GM12878 (cell line): ENCODE results near the gene ASIC1. TPM values are rescaled to one million over a fixed set of nuclear protein-coding genes. Genes with fewer than 3 reads are reported as not detected.

Experiments
- ASH2L ChIP-seq: fragments of 300-600, 200-600 bp; sonication (generic); IDR thresholded peaks from 2 replicates; pipeline ENCODE4 v1.6.1; 2017; ENCODE audit warnings: low read depth, mild to moderate bottlenecking, borderline replicate concordance
- BMI1 ChIP-seq: fragments of 450-650 bp; IDR thresholded peaks from 2 replicates; pipeline ENCODE4 v1.6.1; 2016; ENCODE audit warnings: mild to moderate bottlenecking, moderate library complexity, borderline replicate concordance
- CHD2 ChIP-seq: IDR thresholded peaks from 2 replicates; pipeline ENCODE4 v1.6.1; 2011; ENCODE audit warnings: low read depth, low read length, improper control_type of control experiment, borderline replicate concordance
- CREB1 ChIP-seq: IDR thresholded peaks from 2 replicates; pipeline ENCODE4 v1.6.1; 2012; ENCODE audit warnings: low read depth, mild to moderate bottlenecking, inconsistent platforms
- EGR1 ChIP-seq, 2 experiments: IDR thresholded peaks; 1 replicate in 1 of 2; 2 replicates in 1 of 2; pipeline ENCODE4 v1.6.1; 2011 to 2012; ENCODE audit warnings: low read depth in 2 of 2, low read length in 2 of 2, borderline replicate concordance in 1 of 2, mild to moderate bottlenecking in 1 of 2, moderate library complexity in 1 of 2
- HCFC1 ChIP-seq: fragments of 150-350 bp; IDR thresholded peaks from 2 replicates; pipeline ENCODE4 v1.6.1; 2014; ENCODE audit warnings: low read length
- IKZF1 ChIP-seq: fragments of 450-650 bp; conservative IDR thresholded peaks from 2 replicates; pipeline ENCODE4 v1.6.1; 2017; ENCODE audit warnings: antibody characterized with exemption, mild to moderate bottlenecking
- MEF2B ChIP-seq: fragments of 450-650 bp; IDR thresholded peaks from 2 replicates; pipeline ENCODE4 v1.6.1; 2018; ENCODE audit warnings: mild to moderate bottlenecking, moderate library complexity; ENCODE audit not compliant: partially characterized antibody, poor library complexity, severe bottlenecking
- MXI1 ChIP-seq: fragments of 150-350 bp; IDR thresholded peaks from 2 replicates; pipeline ENCODE4 v1.6.1; 2011; ENCODE audit warnings: low read depth, mild to moderate bottlenecking, inconsistent platforms, low read length, improper control_type of control experiment
- NBN ChIP-seq: fragments of 450-650 bp; IDR thresholded peaks from 2 replicates; pipeline ENCODE4 v1.6.1; 2016
- NRF1 ChIP-seq: conservative IDR thresholded peaks from 2 replicates; pipeline ENCODE4 v1.6.1; 2011; ENCODE audit warnings: mild to moderate bottlenecking, low read depth, low read length, improper control_type of control experiment
- PAX5 ChIP-seq: IDR thresholded peaks from 2 replicates; pipeline ENCODE4 v1.6.1; 2011; ENCODE audit warnings: low read depth, low read length, borderline replicate concordance
- POLR2AphosphoS2 ChIP-seq: IDR thresholded peaks from 2 replicates; pipeline ENCODE4 v1.6.1; 2011; ENCODE audit warnings: low read depth, mild to moderate bottlenecking, low read length, improper control_type of control experiment, moderate library complexity
- RELA ChIP-seq: fragments of 450-650 bp; IDR thresholded peaks from 2 replicates; pipeline ENCODE4 v1.8.0; 2014; ENCODE audit warnings: borderline replicate concordance; ENCODE audit not compliant: partially characterized antibody
- SMAD5 ChIP-seq: IDR thresholded peaks from 2 replicates; pipeline ENCODE4 v1.6.1; 2016; ENCODE audit warnings: antibody characterized with exemption, low read depth
- SMC3 ChIP-seq: IDR thresholded peaks from 2 replicates; pipeline ENCODE4 v1.6.1; 2011; ENCODE audit warnings: low read length, improper control_type of control experiment, borderline replicate concordance
- STAT1 ChIP-seq: fragments of 450-650 bp; conservative IDR thresholded peaks from 2 replicates; pipeline ENCODE4 v1.6.1; 2014; ENCODE audit warnings: antibody characterized with exemption, mild to moderate bottlenecking
- TCF3 ChIP-seq: IDR thresholded peaks from 2 replicates; pipeline ENCODE4 v1.6.1; 2012; ENCODE audit warnings: low read depth, mild to moderate bottlenecking, low read length, borderline replicate concordance; ENCODE audit not compliant: insufficient read depth
- YY1 ChIP-seq: IDR thresholded peaks from 2 replicates; pipeline ENCODE4 v1.6.1; 2011; ENCODE audit warnings: low read depth, mild to moderate bottlenecking, low read length
- ZNF274 ChIP-seq: IDR thresholded peaks from one replicate; pipeline ENCODE4 v1.8.0; 2011; ENCODE audit not compliant: insufficient read length, insufficient read depth
- ZZZ3 ChIP-seq: IDR thresholded peaks from 2 replicates; pipeline ENCODE4 v1.6.1; 2011; ENCODE audit warnings: low read depth; ENCODE audit not compliant: control insufficient read depth, insufficient read length
- polyA plus RNA-seq, 11 experiments: library from polyadenylated mRNA; depleted of rRNA in 4 of 11; unstranded in 6 of 11; stranded (reverse) in 5 of 11; fragments of >200 nt; fragmentation: Nextera tagmentation in 4 of 11; fragmentation: Illumina TruSeq in 1 of 11; extraction: Ambion mirVana in 4 of 11; extraction: Trizol in 1 of 11; gene quantifications; 1 replicate in 1 of 11; 2 replicates in 10 of 11; pipeline versions ENCODE4 v1.2.1 to v1.2.3, GENCODE V29; 2011 to 2016; ENCODE audit warnings: inconsistent platforms in 2 of 11, missing spikeins in 2 of 11, low read depth in 1 of 11
- total RNA-seq, 4 experiments: library from RNA; depleted of rRNA in 3 of 4; stranded (reverse); fragments of >200 nt in 3 of 4; fragmentation: Illumina TruSeq in 1 of 4; extraction: Trizol in 1 of 4; gene quantifications; 2 replicates each; pipeline versions ENCODE4 v1.2.1 to v1.2.3, GENCODE V29; 2013 to 2021
- TF ChIP-seq, protein P1 (sequence below): fragments of 450-650 bp; IDR thresholded peaks from 2 replicates; pipeline ENCODE4 v1.6.1; 2016; ENCODE audit warnings: mild to moderate bottlenecking
- TF ChIP-seq, protein P2 (sequence below): fragments of 450-650 bp; IDR thresholded peaks from 2 replicates; pipeline ENCODE4 v1.6.1; 2017; ENCODE audit warnings: low read depth, mild to moderate bottlenecking, moderate library complexity
- TF ChIP-seq, protein P3 (sequence below): fragments of 450-650 bp; IDR thresholded peaks from 2 replicates; pipeline ENCODE4 v1.6.1; 2017; ENCODE audit warnings: mild to moderate bottlenecking, moderate library complexity

The ASIC1 gene
- total and polyA plus RNA-seq, 10 of the 15 experiments (the other 5 are each of a cell fraction or from before 2014, with no cell fraction given): 0.02 to 0.28 (median 0.21) TPM; not detected in 4

DNA sequence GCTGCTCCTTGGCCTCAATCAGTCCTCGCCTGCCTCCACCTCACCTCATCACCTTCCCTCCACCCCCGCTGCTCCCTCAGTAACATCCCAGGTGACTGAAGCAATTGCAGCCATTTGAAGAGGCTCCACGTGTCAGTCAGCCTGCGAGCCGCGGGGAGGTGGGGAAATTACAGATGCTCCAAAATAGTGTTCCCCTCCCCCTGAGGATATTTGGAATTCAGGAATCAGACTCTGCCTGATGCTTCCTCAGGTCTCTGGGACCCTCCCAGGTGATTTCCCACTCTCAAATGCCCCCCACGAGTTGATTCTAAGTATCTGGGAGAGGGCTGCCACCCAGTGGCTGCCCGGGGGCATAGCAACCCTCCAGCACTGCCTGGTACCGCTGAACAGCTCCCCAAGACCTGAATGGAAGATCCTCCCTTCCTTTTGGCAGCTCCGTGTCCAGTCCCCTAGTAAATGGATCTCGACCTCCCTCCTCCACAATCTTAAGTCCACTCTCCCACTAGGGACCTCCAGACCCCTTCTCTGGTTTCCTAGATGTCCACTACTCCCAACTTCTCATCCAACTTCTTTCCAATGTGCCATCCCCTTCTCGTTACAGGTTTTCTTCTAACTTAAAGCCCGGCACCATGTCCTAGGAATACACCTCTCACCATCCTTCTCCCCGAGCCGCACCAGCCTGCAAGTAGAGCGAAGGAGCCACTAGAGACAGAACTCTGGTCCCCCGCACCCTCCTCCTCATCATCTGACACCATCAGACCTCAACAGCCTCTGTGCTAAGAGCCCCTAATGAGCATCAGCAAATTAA lies 1.4 kb upstream of the ASIC1 start (continued):
- TF ChIP-seq MEF2B (no peak), POLR2AphosphoS2 (no peak), SMAD5 (no peak), MXI1 (no peak), NBN (0 out of 2 replicates have a peak, but pooled peaks have one; percentile 34), IKZF1 (peak; percentile 41; the same call in 1 of the 2 replicates), ZZZ3 (no peak), HCFC1 (0 out of 2 replicates have a peak, but pooled peaks have one; percentile 21), CREB1 (no peak), RELA (peak; percentile 70), TCF3 (no peak), ASH2L (no peak), BMI1 (no peak), CHD2 (no peak), PAX5 (no peak), ZNF274 (no peak), EGR1 (IDR thresholded peaks at IDR 0.05; ENCODE audit: borderline replicate concordance in 1 of 2, low read depth in 2 of 2, low read length in 2 of 2) (no peak), SMC3 (peak; percentile 75), YY1 (peak; percentile 52; the same call in 1 of the 2 replicates), NRF1 (no peak), STAT1 (no peak)
- TF ChIP-seq, protein P1, sequence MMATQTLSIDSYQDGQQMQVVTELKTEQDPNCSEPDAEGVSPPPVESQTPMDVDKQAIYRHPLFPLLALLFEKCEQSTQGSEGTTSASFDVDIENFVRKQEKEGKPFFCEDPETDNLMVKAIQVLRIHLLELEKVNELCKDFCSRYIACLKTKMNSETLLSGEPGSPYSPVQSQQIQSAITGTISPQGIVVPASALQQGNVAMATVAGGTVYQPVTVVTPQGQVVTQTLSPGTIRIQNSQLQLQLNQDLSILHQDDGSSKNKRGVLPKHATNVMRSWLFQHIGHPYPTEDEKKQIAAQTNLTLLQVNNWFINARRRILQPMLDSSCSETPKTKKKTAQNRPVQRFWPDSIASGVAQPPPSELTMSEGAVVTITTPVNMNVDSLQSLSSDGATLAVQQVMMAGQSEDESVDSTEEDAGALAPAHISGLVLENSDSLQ: peak; percentile 79
- TF ChIP-seq, protein P2, sequence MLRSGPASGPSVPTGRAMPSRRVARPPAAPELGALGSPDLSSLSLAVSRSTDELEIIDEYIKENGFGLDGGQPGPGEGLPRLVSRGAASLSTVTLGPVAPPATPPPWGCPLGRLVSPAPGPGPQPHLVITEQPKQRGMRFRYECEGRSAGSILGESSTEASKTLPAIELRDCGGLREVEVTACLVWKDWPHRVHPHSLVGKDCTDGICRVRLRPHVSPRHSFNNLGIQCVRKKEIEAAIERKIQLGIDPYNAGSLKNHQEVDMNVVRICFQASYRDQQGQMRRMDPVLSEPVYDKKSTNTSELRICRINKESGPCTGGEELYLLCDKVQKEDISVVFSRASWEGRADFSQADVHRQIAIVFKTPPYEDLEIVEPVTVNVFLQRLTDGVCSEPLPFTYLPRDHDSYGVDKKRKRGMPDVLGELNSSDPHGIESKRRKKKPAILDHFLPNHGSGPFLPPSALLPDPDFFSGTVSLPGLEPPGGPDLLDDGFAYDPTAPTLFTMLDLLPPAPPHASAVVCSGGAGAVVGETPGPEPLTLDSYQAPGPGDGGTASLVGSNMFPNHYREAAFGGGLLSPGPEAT: 0 out of 2 replicates have a peak, but pooled peaks have one; percentile 35
- TF ChIP-seq, protein P3, sequence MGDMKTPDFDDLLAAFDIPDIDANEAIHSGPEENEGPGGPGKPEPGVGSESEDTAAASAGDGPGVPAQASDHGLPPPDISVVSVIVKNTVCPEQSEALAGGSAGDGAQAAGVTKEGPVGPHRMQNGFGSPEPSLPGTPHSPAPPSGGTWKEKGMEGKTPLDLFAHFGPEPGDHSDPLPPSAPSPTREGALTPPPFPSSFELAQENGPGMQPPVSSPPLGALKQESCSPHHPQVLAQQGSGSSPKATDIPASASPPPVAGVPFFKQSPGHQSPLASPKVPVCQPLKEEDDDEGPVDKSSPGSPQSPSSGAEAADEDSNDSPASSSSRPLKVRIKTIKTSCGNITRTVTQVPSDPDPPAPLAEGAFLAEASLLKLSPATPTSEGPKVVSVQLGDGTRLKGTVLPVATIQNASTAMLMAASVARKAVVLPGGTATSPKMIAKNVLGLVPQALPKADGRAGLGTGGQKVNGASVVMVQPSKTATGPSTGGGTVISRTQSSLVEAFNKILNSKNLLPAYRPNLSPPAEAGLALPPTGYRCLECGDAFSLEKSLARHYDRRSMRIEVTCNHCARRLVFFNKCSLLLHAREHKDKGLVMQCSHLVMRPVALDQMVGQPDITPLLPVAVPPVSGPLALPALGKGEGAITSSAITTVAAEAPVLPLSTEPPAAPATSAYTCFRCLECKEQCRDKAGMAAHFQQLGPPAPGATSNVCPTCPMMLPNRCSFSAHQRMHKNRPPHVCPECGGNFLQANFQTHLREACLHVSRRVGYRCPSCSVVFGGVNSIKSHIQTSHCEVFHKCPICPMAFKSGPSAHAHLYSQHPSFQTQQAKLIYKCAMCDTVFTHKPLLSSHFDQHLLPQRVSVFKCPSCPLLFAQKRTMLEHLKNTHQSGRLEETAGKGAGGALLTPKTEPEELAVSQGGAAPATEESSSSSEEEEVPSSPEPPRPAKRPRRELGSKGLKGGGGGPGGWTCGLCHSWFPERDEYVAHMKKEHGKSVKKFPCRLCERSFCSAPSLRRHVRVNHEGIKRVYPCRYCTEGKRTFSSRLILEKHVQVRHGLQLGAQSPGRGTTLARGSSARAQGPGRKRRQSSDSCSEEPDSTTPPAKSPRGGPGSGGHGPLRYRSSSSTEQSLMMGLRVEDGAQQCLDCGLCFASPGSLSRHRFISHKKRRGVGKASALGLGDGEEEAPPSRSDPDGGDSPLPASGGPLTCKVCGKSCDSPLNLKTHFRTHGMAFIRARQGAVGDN: no peak
